HG03442 (cell line): ENCODE data around the gene PDZRN4.
A peak's percentile ranks its signal among the peaks of the same experiment; 100 is the strongest.
"Not testable (repeated sequence)": the region's sequence is repeated elsewhere in the genome, so short reads cannot be mapped to it uniquely, and the experiment has no call there.

Source experiments
- ATAC-seq: cut with Tn5 transposase; IDR thresholded peaks from one replicate; pipeline ENCODE4 v1.9.1; 2021; ENCODE audit warnings: mild to moderate bottlenecking, moderate library complexity; ENCODE audit not compliant: unreplicated experiment

Gene PDZRN4

GRCh38 chr12:41213648-41214047 is 25.5 kb downstream of the PDZRN4 start:
- no peak for ATAC-seq

GRCh38 chr12:41217727-41218126 is 29.6 kb downstream of the PDZRN4 start:
- no peak for ATAC-seq

DNA sequence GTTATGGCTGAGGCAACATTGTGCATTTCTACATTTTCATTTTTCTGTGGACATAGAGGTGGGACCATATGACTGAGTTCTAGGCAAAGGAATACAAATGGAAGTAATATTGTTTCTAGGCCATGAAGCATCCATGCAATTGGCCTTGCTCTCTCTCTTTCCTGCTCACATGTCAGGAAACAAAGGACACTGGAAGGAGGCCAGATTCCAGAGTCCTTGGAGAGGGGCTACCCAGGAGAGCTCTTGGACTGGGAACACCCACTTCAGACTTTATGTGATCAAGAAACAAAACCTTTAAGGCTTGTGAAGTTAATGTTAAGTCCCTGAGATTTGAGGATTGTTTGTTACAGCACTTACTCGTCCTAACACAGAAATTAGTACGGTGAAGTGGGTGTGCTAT is 32.8 kb downstream of the PDZRN4 start:
- ATAC-seq: no peak

DNA sequence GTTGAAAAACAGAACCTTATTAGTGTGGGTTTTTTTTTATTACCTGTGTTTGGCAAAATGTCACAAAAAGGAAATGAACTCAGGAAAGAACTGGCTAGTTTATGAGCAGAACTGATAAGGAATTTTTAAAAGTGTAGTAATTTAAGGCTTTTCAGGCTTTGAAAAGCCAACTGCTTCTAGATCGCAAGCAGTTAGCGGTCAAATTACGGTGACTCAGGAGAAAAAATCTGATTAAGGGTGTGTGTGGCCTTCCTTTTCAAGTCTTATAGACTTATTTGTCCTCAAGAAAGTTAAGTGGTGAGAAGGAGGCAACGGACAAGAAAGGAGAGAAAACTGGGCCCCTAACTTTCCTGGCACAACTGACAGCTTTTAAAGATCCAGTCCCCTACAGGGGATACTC is 33.4 kb downstream of the PDZRN4 start:
- no peak for ATAC-seq

DNA sequence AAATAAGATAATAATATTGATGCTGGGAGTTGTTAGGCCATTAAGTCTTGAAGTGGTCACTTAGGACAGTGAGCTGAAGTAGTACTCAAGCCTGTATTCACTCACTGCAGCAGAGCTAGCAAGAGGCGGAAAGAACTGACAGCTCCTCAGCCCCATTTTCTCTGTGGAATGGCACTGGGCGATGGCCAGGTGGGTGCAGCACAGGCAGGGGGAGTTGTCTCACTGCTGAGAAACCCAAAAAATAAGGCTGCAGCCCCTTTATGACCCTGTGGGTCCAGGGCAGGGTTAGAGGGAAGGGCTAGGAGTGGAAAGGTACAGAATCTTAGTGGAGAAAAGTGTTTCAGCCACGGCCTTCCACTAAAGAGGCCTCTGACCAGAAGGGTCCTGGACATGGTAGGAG is 35.5 kb downstream of the PDZRN4 start:
- no peak for ATAC-seq

DNA sequence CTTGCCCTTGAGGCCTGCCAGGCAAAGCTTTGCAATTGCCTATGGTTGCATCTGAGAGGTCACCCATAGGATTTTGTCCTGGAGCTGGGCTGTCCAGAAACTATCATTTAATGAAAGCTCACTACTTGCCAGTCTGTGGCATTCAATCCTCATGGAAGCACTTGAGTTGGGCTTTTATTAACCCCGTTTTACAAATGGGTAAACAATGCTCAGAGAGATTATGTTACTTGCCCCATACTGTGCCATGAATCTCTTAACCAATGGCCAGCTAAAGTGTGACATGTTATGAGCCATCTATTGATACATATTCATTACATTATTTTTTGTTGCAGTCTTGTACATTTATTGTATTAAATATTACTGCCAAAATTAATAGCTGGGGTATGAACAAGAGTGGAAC is 35.9 kb downstream of the PDZRN4 start:
- no peak for ATAC-seq

GRCh38 chr12:41225179-41225578 is 37.1 kb downstream of the PDZRN4 start:
- no peak for ATAC-seq

- ATAC-seq: no peak
Observed at GRCh38 chr12:41228066-41228820, 40.1 kb downstream of the PDZRN4 start.

DNA sequence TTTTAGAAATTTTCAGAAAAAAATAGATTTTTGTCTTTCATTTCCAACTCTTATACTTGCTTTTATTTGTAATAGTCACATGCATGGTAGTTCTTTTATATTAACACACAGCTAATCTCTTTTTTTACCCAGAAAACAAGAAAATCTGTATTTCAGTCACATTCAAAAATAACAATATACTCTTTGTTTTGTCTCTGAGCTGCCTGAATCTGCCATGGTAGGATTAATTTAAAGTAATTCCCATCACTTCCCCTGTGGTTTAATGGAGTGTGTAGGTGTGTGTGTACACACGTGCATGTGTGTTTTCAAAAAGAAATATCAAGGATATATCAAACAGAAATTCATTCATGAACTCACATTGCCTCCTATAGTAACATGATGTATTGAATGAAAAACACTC is 42.6 kb downstream of the PDZRN4 start:
- no peak for ATAC-seq

DNA sequence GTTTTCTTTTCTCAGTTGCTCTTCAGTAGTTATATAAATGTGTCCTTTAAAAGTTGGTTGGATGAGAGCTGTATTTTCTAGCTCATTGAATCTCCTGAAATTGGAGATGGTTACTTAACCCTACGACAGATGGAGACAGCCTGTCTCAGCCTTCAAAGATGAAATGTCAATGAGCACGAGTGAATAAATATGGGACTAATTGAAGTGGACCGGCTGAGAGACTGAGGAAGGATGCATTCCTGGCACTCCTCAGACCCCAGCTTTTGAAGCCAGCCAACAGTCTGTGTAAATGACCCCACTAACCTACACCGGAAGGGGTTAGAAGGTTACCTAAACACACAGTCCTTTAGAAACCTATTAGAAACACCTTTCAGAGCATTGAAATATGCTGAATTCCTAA is 46.6 kb downstream of the PDZRN4 start:
- ATAC-seq: no peak

DNA sequence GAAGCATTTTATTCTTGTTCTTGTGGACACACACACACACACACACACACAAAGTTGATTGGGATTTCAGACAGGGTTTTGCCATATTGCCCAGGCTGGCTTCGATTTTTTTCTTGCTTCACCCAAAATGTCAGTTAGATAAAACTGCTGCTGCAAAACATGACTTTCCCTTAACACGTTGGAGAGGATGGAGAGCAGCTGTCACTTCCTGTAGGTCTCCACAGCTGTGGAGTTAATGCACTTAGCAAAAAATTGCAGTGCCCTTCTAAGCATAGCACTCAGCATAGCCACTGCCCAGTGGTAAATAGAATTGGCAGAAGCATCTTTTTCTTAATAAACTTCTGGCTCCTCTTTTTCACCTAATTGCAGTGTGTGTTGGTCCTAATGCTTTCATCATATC is 54.5 kb downstream of the PDZRN4 start:
- no peak for ATAC-seq

DNA sequence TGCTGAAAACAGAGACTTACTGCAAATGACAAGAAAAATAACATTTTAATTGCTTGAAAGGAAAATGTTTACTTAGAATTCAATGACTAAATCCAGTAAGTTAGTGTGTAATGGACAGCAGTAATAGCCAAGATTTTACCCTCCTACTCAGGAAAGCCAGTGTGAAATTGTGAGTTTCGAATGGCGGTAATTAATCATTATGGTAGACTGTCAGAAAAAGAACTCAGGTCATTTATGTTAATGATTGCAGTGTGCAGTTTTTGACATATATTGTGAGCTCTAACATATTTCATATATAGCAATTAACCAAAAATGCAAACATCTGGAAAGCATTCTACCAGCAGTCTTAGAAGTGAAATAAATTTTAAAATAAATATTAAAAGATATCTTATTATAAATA is 60.3 kb downstream of the PDZRN4 start:
- no peak for ATAC-seq

GRCh38 chr12:41250748-41251147 is 62.6 kb downstream of the PDZRN4 start:
- no peak for ATAC-seq

DNA sequence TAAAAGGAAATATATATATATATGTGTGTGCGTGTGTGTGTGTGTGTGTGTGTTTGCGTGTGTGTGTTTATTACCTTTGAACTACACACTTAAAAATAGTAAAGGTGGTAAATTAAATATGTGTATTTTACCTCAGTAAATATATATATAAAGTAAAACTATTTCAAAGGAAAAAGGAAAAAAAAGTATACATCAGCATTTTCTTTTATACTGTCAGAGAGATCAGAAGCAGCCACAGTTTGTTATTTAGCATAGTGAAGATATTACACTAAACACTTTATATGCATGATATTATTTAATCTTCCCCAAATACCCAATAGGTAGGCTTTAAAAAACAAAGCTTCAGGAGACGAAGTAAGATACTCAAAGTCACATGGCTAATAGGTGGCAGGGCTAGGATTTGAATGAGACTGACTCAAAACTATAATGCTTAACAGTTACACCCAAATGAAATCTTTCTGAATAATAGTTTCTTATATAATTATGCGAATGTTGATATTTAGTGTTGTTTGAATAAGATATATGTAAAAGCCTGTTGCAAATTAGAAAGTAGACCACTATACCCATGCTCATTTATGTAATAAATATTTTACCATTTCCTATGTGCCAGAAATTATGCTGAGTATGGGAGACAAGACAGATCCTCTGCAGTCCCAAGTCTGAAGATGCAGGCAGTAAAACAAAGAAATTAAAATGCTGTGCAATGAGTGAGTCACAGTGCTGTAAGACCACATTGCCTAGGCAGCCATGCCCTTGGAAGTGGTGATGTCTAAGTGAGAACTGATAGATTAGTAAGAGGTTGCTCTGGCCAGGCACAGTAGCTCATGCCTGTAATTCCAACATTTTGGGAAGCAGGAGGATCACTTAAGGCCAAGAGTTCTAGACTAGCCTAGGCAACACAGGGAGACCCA is 66.1 kb downstream of the PDZRN4 start:
- no peak for ATAC-seq

DNA sequence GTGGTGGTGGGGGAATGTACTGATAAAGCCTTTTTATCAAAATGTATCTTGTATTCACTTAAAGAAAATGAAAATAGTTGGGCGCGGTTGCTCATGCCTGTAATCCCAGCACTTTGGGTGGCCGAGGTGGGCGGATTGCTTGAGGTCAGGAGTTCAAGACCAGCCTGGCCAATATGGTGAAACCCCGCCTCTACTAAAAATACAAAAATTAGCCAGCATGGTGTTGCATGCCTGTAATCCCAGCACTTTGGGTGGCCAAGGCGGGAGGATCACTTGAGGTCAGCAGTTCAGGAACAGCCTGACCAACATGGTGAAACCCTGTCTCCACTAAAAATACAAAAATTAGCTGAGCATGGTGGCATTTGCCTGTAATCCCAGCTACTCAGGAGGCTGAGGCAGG is 75.1 kb downstream of the PDZRN4 start:
- ATAC-seq: not testable (repeated sequence)

DNA sequence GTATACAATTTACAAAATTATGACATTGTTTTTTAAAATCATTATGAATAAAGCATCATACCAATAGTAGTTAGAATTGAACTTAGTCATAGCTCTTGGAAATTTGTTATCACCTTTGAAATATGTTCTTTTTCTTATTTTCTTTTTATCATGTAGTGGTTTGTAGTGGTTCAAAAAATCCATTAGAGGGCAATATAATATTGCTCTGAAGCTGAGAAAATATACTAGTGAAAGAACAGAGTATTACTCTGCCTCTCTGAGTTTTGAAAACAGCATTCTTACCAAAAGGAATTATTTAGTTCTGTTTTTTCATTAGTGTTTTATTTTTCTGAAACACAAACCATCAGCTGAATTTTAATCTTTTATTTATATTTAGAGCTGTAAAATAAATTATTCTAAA is 76.2 kb downstream of the PDZRN4 start:
- no peak for ATAC-seq

DNA sequence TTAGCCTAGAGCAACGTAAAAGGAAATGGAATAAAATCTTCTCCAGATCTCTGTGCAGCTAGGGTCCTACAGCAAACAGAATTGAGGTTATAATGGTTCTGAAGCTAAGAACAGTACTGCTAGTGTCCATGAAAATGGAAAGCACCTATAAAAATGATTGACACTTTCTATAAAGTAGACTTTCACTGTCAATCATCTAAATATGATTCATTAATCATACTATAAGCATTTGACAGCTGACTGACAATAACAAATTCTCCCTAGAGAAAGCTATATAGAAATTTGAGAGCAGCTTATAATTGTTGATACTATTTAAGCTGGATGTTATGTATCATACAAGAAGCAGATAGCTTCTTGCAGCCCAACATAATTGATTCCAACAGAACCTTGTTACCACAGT is 80.9 kb downstream of the PDZRN4 start:
- ATAC-seq: no peak

DNA sequence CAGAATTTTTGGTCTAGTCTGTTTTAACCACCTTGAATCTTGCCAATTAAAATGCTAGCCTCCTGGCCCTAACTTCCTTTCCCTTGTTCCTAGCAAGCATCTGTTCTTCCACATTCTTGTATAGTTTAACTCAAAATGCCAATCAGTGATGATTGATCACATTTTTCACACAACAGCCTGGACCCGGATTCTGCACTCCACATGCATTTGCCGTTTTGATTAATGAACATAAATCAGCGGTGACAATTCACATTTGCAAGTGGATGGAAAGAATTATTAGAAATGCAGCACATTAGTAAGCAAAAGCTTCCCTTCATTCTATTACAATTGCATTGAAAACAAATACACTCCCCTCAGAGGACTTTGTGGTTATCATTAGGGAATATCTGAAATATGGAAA is 83.4 kb downstream of the PDZRN4 start:
- no peak for ATAC-seq

DNA sequence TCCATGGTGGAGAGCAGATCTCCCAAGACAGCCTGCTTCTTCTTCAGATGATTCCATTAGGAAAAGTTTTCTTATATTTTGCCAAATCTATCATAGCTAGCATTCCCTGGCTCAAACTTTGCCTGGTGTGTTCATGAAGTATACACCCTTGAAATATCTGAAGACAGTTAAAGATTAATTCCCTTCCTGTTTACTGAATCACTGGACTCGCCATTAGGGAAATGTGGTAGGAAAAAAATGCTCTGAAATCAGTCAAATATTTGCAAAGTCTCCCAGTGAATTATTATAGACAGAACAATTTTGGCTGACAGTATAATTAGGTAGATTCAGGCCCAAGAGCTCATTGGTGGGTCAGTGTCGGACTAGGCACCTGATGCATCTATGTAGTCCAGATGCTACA is 86.5 kb downstream of the PDZRN4 start:
- no peak for ATAC-seq

GRCh38 chr12:41277100-41277945 is 89.2 kb downstream of the PDZRN4 start:
- ATAC-seq: peak; percentile 41

- no peak for ATAC-seq
Observed at GRCh38 chr12:41277946-41278267, 89.8 kb downstream of the PDZRN4 start.
